ENCODE data around the gene APLN. TPM values are rescaled to one million over a fixed set of nuclear protein-coding genes. Genes with fewer than 3 reads are reported as not detected.

APLN gene
- total and polyA plus RNA-seq, 9 of the 15 experiments (the other 6 are each of a cell fraction or from before 2014, with no cell fraction given), result 0.04 to 0.06 TPM; not detected in 7

GRCh38 chrX:129654652-129655546 is at the start of gene APLN (continued):
- TF ChIP-seq PCBP2 (IDR thresholded peaks at IDR 0.05; ENCODE audit: low read depth, low read length, poor library complexity, severe bottlenecking), result no peak
- no peak for TF ChIP-seq MTA2 (IDR thresholded peaks at IDR 0.05; ENCODE audit: low read depth)
- TF ChIP-seq, protein P1, sequence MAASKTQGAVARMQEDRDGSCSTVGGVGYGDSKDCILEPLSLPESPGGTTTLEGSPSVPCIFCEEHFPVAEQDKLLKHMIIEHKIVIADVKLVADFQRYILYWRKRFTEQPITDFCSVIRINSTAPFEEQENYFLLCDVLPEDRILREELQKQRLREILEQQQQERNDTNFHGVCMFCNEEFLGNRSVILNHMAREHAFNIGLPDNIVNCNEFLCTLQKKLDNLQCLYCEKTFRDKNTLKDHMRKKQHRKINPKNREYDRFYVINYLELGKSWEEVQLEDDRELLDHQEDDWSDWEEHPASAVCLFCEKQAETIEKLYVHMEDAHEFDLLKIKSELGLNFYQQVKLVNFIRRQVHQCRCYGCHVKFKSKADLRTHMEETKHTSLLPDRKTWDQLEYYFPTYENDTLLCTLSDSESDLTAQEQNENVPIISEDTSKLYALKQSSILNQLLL (CRISPR knock-in tag; IDR thresholded peaks at IDR 0.05; ENCODE audit: borderline replicate concordance), result no peak
- no peak for TF ChIP-seq ZNF79 (CRISPR knock-in tag; IDR thresholded peaks at IDR 0.05; ENCODE audit: low read depth)
- no peak for TF ChIP-seq ETV6 (IDR thresholded peaks at IDR 0.05; ENCODE audit: borderline replicate concordance in 1 of 2, low read depth in 2 of 2, low read length in 1 of 2)
- no peak for TF ChIP-seq ETV6 (CRISPR knock-in tag; IDR thresholded peaks at IDR 0.05; ENCODE audit: borderline replicate concordance)
- TF ChIP-seq EHMT2 (IDR thresholded peaks at IDR 0.05), result no peak
- no peak for TF ChIP-seq KAT7 (CRISPR knock-in tag; IDR thresholded peaks at IDR 0.05; ENCODE audit: borderline replicate concordance)
- TF ChIP-seq, protein P2, sequence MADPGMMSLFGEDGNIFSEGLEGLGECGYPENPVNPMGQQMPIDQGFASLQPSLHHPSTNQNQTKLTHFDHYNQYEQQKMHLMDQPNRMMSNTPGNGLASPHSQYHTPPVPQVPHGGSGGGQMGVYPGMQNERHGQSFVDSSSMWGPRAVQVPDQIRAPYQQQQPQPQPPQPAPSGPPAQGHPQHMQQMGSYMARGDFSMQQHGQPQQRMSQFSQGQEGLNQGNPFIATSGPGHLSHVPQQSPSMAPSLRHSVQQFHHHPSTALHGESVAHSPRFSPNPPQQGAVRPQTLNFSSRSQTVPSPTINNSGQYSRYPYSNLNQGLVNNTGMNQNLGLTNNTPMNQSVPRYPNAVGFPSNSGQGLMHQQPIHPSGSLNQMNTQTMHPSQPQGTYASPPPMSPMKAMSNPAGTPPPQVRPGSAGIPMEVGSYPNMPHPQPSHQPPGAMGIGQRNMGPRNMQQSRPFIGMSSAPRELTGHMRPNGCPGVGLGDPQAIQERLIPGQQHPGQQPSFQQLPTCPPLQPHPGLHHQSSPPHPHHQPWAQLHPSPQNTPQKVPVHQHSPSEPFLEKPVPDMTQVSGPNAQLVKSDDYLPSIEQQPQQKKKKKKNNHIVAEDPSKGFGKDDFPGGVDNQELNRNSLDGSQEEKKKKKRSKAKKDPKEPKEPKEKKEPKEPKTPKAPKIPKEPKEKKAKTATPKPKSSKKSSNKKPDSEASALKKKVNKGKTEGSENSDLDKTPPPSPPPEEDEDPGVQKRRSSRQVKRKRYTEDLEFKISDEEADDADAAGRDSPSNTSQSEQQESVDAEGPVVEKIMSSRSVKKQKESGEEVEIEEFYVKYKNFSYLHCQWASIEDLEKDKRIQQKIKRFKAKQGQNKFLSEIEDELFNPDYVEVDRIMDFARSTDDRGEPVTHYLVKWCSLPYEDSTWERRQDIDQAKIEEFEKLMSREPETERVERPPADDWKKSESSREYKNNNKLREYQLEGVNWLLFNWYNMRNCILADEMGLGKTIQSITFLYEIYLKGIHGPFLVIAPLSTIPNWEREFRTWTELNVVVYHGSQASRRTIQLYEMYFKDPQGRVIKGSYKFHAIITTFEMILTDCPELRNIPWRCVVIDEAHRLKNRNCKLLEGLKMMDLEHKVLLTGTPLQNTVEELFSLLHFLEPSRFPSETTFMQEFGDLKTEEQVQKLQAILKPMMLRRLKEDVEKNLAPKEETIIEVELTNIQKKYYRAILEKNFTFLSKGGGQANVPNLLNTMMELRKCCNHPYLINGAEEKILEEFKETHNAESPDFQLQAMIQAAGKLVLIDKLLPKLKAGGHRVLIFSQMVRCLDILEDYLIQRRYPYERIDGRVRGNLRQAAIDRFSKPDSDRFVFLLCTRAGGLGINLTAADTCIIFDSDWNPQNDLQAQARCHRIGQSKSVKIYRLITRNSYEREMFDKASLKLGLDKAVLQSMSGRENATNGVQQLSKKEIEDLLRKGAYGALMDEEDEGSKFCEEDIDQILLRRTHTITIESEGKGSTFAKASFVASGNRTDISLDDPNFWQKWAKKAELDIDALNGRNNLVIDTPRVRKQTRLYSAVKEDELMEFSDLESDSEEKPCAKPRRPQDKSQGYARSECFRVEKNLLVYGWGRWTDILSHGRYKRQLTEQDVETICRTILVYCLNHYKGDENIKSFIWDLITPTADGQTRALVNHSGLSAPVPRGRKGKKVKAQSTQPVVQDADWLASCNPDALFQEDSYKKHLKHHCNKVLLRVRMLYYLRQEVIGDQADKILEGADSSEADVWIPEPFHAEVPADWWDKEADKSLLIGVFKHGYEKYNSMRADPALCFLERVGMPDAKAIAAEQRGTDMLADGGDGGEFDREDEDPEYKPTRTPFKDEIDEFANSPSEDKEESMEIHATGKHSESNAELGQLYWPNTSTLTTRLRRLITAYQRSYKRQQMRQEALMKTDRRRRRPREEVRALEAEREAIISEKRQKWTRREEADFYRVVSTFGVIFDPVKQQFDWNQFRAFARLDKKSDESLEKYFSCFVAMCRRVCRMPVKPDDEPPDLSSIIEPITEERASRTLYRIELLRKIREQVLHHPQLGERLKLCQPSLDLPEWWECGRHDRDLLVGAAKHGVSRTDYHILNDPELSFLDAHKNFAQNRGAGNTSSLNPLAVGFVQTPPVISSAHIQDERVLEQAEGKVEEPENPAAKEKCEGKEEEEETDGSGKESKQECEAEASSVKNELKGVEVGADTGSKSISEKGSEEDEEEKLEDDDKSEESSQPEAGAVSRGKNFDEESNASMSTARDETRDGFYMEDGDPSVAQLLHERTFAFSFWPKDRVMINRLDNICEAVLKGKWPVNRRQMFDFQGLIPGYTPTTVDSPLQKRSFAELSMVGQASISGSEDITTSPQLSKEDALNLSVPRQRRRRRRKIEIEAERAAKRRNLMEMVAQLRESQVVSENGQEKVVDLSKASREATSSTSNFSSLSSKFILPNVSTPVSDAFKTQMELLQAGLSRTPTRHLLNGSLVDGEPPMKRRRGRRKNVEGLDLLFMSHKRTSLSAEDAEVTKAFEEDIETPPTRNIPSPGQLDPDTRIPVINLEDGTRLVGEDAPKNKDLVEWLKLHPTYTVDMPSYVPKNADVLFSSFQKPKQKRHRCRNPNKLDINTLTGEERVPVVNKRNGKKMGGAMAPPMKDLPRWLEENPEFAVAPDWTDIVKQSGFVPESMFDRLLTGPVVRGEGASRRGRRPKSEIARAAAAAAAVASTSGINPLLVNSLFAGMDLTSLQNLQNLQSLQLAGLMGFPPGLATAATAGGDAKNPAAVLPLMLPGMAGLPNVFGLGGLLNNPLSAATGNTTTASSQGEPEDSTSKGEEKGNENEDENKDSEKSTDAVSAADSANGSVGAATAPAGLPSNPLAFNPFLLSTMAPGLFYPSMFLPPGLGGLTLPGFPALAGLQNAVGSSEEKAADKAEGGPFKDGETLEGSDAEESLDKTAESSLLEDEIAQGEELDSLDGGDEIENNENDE (IDR thresholded peaks at IDR 0.05; ENCODE audit: low read depth, low read length), result no peak
- TF ChIP-seq IRF1 (CRISPR knock-in tag; IDR thresholded peaks at IDR 0.05; ENCODE audit: borderline replicate concordance), result no peak
- no peak for TF ChIP-seq EWSR1 (IDR thresholded peaks at IDR 0.05; ENCODE audit: borderline replicate concordance, low read depth, partially characterized antibody)
- peak; percentile 64 for TF ChIP-seq NFIC (IDR thresholded peaks at IDR 0.05)
